ENCODE data around the gene OR9A4. TPM values are rescaled to one million over a fixed set of nuclear protein-coding genes. Genes with fewer than 3 reads are reported as not detected.

The OR9A4 gene
- polyA plus RNA-seq, 5 donors: not detected

DNA sequence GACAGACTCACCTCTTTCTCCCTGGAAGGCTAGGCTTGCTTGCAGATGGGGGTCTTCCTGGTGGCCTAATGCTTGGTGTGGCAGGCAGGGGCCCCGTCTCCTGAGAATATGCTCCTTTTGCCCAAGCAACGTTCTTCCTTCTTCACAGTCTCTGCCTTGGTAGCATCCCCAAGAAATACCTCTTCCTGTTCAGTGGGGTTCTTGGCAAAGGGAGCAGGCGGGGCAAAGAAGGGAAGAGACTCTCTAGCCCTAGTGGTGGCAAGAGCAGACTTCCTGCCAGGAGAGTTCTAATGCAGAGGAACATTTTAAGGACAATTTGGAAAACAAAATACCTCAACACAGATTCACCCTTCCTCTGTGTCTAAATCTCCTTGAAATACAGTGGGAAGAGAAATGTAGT lies 30.6 kb downstream of the OR9A4 start, which contains the start of gene CLEC5A:
CLEC5A (minus strand) TSS at position 179 of the 400 bp plus-strand sequence. CDS start 682 bp downstream, outside the sequence.
- DNase-seq: no peak

DNA sequence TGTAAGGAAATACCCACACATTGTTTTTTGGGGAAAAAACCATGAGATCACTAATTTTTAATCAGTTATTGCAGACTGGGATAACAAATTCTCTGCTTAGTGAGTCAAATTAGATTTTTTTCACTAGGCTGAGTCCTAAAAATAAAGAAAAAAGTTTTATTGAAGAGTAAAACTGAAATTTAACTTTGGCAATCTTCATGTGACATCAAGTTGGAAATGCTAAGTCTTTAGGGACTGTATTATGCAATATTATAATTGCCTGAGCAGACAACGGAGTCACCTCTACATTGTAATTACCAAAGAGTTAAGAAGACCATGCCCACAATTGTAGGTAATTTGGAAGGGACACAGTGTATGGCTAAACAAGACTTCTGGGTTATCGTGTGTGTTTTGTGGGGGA lies 32.8 kb downstream of the OR9A4 start:
- no peak for DNase-seq

DNA sequence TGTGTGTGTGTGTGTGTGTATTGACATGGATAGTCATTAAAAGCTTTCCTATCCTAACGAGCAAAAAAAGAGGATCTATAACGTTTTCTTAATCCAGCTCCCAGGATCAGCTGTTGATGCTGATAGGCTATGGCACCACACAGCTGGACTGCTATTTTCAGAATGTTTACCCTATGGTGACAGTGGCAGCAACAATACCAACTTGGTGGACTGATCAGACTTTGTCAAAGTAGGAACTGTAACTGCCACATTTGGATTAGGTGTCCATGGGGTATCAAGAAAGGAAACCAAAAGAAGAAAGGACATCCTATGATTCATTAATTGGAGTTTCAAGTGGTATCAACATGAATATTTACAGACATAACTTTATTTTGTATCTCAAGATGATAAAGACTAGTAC lies 33.3 kb downstream of the OR9A4 start:
- no peak for DNase-seq

DNA sequence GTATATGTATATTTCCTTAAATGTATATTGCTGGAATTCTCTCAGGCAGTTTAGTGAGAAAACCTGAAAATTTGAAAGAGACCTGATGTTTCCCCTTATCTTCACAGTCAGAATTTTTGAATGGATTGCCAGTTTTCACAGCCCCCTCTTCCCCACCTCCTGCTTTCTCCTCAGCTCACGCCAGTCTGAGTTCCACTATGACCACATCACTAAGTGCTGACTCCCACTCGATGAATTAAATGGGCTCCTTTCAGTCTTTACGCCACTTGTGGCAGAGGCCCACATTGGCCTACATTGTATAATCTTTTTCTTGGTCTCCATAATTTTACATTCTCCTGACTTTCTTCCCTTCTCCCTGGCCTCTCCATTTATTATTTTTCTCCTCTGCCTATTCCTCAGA lies 33.7 kb downstream of the OR9A4 start:
- no peak for DNase-seq

DNA sequence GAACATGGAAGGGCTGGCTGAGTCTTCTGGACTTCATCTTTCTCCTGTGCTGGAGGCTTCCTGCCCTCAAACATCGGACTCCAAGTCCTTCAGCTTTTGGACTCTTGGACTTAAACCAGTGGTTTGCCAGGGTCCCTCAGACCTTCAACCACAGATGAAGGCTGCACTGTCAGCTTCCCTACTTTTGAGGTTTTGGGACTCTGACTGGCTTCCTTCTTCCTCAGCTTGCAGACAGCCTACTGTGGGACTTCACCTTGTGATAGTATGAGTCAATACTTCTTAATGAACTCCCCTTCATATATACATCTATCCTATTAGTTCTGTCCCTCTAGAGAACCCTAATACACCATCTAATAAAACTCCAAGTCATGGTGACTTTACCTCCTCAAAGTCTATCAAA lies 34.6 kb downstream of the OR9A4 start:
- no peak for DNase-seq

DNA sequence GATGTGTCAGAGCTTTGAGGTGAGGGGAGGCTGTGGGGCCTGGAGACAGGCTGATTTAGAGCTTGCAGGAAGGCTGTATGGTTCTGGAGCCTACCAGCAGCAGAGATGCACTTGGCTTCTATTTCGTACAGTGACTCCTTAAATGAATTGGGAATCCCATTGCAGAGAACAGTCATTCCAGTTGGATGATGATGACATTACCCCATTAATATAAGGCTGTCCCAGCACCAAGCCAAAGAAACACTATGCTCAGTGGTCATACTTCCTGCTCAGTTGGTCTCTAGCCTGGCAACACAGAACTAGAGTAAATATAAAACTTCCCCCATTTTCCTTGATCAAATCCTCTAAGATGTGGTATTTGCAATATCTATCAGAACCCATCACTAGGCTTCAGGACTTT lies 36.3 kb downstream of the OR9A4 start:
- no peak for DNase-seq

DNA sequence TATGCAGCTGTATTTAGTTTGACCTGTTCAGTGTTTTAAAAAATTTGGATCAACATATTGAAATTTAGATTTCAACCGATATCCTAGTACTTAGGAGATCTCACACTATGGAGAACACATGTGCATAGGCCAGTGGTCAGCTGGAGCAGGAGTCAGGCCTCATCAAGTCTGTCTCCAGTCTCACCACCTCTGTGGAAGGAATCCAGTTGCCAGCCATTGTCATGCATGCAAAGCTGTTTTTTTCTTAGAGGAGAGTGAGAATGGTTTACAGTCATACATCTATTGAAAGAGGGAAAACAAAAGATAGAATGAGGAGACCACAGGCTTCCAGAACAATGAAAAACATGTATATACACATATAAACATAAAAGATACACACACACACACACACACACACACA lies 38.1 kb downstream of the OR9A4 start:
- DNase-seq: no peak

DNA sequence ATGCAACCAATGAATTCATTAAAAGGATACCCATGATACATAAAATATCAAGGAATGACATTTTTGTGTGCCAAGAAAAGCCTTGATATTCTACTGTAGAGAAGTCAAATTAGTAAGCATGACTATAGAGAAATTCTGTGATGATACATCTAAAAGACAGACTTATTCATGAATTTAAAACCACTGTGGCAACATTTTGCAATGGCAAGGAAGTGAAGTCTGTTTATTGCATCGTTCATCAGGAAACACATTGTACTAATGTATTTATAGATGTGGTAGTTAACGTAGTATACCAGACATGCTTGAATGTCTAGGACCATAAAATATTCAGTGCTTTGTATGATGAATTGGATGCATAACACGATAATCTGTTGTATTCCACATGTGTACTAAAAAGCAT lies 39.9 kb downstream of the OR9A4 start:
- no peak for DNase-seq

DNA sequence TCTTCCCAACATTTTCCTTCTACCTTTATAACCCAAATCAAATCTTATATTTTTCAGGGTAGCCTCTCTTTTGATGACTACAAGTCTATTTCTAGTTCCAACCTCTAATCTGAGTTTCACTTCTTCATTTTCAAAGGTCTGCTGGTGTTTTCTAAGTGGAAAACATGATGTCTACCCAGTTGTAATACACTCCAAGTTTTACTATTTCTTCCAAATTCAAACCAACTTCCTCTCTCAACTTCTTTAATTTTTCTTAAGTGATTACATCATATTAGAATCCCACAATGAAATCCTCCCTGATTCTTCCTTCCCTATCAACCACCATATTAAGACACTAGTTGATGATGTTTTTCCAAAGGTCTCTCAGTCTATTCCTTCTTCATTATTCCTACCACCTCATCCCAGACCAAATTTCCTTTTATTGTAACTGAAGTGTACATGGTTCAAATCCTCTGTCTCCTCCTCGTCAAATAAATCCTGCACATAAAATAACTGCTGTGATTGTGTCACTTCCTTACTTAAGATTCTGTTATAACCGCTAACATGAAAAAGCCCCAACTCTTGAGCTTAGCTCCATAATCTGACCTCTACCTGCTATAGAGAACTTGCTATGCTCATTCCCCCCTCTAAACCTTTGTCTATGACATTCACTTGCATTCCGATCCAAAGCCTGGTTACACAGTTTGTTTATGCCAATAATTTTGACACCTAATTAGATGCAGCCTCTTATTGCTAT lies 44.7 kb downstream of the OR9A4 start:
- DNase-seq: no peak

Other genes starting within 250 kb of the OR9A4 start
- 10 to 100 TPM; 30.4 to 50.4 (median 40.0) TPM for gene DENND11, start 214.2 kb upstream of the OR9A4 start, polyA plus RNA-seq (ENCODE audit: insufficient read depth in 1 of 5, insufficient read length in 5 of 5, low replicate concordance in 1 of 5)
- under 1 TPM; 0.26 to 0.60 (median 0.44) TPM for gene WEE2, start 208.0 kb upstream of the OR9A4 start, polyA plus RNA-seq (ENCODE audit: insufficient read depth in 1 of 5, insufficient read length in 5 of 5, low replicate concordance in 1 of 5)
- gene SSBP1, start 178.0 kb upstream of the OR9A4 start, polyA plus RNA-seq (ENCODE audit: insufficient read depth in 1 of 5, insufficient read length in 5 of 5, low replicate concordance in 1 of 5): 100 to 1,000 TPM; 115 to 148 (median 119) TPM
- 1 to 10 TPM in 4 of 5 donors, under 1 TPM in 1; 0.24 to 2.5 (median 2.0) TPM for gene TAS2R3, start 152.3 kb upstream of the OR9A4 start, polyA plus RNA-seq (ENCODE audit: insufficient read depth in 1 of 5, insufficient read length in 5 of 5, low replicate concordance in 1 of 5)
- gene TAS2R4, start 139.7 kb upstream of the OR9A4 start, polyA plus RNA-seq (ENCODE audit: insufficient read depth in 1 of 5, insufficient read length in 5 of 5, low replicate concordance in 1 of 5): 1 to 10 TPM; 1.9 to 6.3 (median 5.5) TPM
- 10 to 100 TPM in 2 of 5 donors, 1 to 10 TPM in 3; 6.2 to 11.0 (median 6.7) TPM for gene TAS2R5, start 126.2 kb upstream of the OR9A4 start, polyA plus RNA-seq (ENCODE audit: insufficient read depth in 1 of 5, insufficient read length in 5 of 5, low replicate concordance in 1 of 5)
- gene PRSS37, start 74.9 kb upstream of the OR9A4 start, polyA plus RNA-seq (ENCODE audit: insufficient read depth in 1 of 5, insufficient read length in 5 of 5, low replicate concordance in 1 of 5): 1 to 10 TPM in 1 of 5 donors, under 1 TPM in 4; 0.38 to 1.6 (median 0.50) TPM
- 1 to 10 TPM in 2 of 5 donors, under 1 TPM in 3; 0.18 to 1.2 (median 0.80) TPM for gene CLEC5A, start 30.6 kb downstream of the OR9A4 start, polyA plus RNA-seq (ENCODE audit: insufficient read depth in 1 of 5, insufficient read length in 5 of 5, low replicate concordance in 1 of 5)
- under 1 TPM in 1 of 5 donors, not detected in 4; 0.27 TPM for gene TAS2R38, start 57.4 kb downstream of the OR9A4 start, polyA plus RNA-seq (ENCODE audit: insufficient read depth in 1 of 5, insufficient read length in 5 of 5, low replicate concordance in 1 of 5)
- gene MGAM, start 79.5 kb downstream of the OR9A4 start, polyA plus RNA-seq (ENCODE audit: insufficient read depth in 1 of 5, insufficient read length in 5 of 5, low replicate concordance in 1 of 5): 1 to 10 TPM in 1 of 5 donors, under 1 TPM in 4; 0.39 to 1.5 (median 0.63) TPM
- gene MGAM2, start 195.3 kb downstream of the OR9A4 start, polyA plus RNA-seq (ENCODE audit: insufficient read depth in 1 of 5, insufficient read length in 5 of 5, low replicate concordance in 1 of 5): under 1 TPM; 0.03 to 0.30 (median 0.18) TPM

Data from right lung (tissue), 5 donors.